ENCODE results near the gene GBF1. TPM values are rescaled to one million over a fixed set of nuclear protein-coding genes. Genes with fewer than 3 reads are reported as not detected.

Gene GBF1
- polyA plus RNA-seq, 1 donor from 2014 or later = 12.6 TPM

DNA sequence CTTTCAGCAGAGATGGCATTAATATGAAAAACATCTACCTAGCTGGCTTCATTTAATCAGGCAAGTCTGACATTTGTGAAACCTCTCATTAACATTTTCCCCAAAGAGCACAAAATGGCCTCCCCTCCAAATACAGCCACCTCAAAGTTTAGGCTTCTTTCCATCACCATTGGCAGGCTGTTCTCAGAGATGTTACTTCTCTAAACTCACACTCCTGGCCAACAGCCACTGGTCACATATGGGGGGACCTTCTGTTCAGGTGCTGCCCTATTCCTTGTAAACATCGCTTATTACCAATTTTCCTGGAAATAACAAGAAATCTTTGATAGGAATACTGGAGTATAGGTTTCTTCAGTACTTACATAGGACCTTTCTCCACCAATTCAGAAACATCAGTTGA, 69.5 kb downstream of the GBF1 start:
- no peaks in the 10 kb centered on the region for H3K27me3 Mint-ChIP-seq
- H3K9me3 Mint-ChIP-seq = no peaks in the 10 kb centered on the region
- H3K36me3 Mint-ChIP-seq = peaks cover 4% of the 10 kb centered on the region
- peaks cover 14 to 20% (median 18%) of the 10 kb centered on the region in 3 donors for H3K4me1 Mint-ChIP-seq
- no peak overlapping the region for H3K4me3 Mint-ChIP-seq
- H3K27ac Mint-ChIP-seq = no peak overlapping the region

DNA sequence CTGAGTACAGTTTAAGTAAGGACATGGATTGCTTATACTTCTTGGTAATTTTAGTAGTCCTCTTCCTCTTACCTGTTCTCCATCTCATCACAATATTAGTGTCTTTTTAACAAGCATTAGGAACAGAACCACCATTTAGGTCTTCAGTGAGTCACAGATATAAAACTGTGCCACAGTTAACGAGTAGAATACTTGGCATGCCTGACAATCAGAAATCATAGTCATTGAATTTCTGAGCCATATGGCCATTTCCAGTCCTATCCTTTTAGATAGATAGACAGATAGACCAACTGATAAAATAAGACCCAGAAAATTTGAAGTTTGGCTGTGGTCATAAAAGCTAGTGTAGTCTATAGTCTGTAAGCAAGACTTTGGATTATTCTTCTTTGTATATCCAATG, 71.1 kb downstream of the GBF1 start:
- H3K27me3 Mint-ChIP-seq = no peaks in the 10 kb centered on the region
- H3K4me1 Mint-ChIP-seq = peaks cover 17 to 22% (median 17%) of the 10 kb centered on the region in 3 donors
- no peaks in the 10 kb centered on the region for H3K9me3 Mint-ChIP-seq
- H3K36me3 Mint-ChIP-seq = peaks cover 4% of the 10 kb centered on the region
- peak overlapping the region in 1 of 3 donors; percentile 4 for H3K27ac Mint-ChIP-seq
- H3K4me3 Mint-ChIP-seq = no peak overlapping the region

DNA sequence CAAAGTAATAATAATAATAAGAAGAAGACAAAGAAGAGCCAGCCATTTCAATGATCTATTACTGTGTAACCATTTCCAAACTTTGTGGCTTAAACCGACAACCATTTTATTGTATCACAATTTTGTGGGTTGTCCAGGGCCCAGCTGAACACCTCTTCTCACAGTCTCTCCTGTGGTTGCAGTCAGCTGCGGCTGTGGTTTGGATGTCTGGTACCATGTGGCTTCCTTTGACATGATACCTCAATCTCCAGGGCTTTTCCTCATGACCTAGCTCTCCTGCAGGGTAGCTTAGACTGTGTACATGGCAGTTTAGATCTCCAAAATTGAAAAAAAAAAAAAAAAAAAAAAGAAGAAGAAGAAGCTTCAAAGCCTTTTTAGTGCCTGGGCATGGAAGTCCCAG, 77.6 kb downstream of the GBF1 start:
- no peaks in the 10 kb centered on the region for H3K36me3 Mint-ChIP-seq
- peak overlapping the region in 1 of 4 donors; percentile 3 for H3K4me3 Mint-ChIP-seq
- H3K4me1 Mint-ChIP-seq = peaks cover 15 to 30% (median 17%) of the 10 kb centered on the region in 3 donors
- no peak overlapping the region for H3K27ac Mint-ChIP-seq
- no peaks in the 10 kb centered on the region for H3K9me3 Mint-ChIP-seq
- no peaks in the 10 kb centered on the region for H3K27me3 Mint-ChIP-seq

DNA sequence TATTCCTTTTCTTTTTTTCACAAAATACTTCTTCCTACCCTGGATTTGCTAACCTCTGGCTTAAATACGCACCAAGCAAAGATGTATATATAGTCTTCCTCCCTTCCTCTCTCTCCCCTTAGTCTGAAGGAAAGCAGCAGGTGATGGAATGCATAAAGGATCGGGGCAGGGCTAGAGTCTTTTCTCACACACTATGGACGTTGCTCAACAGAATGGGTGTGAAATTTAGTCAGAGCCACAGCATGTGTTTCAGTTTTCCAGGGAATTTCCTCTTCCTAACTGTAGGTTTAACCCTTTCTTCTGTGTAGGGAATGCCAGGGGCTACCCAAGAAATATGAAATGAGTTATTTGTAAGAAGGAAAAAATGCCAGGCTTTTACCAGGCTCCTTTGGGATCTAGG, 78.7 kb downstream of the GBF1 start:
- Mint-ChIP-seq H3K27ac (no peak overlapping the region), H3K4me1 (peaks cover 15 to 36% (median 16%) of the 10 kb centered on the region in 3 donors), H3K4me3 (peak overlapping the region in 2 of 4 donors; percentile 0 to 17), H3K36me3 (peaks cover under 1% of the 10 kb centered on the region), H3K9me3 (no peaks in the 10 kb centered on the region), H3K27me3 (no peaks in the 10 kb centered on the region)

DNA sequence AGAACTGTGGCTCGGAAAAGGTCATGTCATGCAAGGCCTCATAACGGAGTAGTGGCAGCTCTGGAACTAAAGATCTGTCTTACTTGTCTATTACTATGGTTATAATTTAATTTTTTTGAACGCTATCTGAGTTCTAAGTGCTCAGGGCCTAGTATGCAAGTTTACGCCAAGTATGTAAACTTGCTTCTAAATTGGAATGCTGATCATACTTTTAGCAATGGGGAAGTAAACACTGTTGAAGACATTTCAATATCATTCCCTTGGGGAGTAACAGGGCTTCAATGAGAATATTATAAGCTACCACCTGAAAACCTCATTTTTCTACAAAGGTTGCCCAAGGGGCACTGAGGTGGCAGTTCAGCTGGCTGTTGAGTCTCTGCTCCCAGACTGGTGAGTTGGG, 80.7 kb downstream of the GBF1 start:
- H3K27me3 Mint-ChIP-seq = no peaks in the 10 kb centered on the region
- H3K9me3 Mint-ChIP-seq = no peaks in the 10 kb centered on the region
- H3K4me3 Mint-ChIP-seq = peak overlapping the region in 1 of 4 donors; percentile 29
- peaks cover 2% of the 10 kb centered on the region for H3K36me3 Mint-ChIP-seq
- H3K27ac Mint-ChIP-seq = no peak overlapping the region
- H3K4me1 Mint-ChIP-seq = peaks cover 11 to 25% (median 11%) of the 10 kb centered on the region in 3 donors

DNA sequence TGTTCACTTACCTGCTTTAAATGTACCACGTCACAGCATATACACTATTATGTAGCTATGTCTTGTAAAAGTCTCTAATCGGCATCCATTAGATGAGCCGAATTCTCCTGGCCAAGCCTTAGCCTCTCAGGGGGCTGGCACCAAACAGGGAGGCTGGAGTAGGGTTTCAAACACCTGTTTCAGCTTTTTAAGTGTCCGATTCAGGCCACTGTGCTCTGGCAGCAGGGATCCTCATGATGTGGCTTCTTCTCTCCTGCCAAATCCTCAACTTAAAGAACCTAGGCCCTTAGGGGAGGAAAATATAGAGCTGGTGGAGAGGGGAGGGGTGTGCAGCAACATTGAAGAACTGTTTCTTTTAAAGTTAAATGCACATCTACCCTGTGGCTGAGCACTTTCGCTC, 81.7 kb downstream of the GBF1 start:
- Mint-ChIP-seq H3K9me3 (no peaks in the 10 kb centered on the region), H3K4me3 (no peak overlapping the region), H3K4me1 (peaks cover 11 to 25% (median 11%) of the 10 kb centered on the region in 3 donors), H3K27ac (no peak overlapping the region), H3K36me3 (peaks cover 2% of the 10 kb centered on the region), H3K27me3 (no peaks in the 10 kb centered on the region)

DNA sequence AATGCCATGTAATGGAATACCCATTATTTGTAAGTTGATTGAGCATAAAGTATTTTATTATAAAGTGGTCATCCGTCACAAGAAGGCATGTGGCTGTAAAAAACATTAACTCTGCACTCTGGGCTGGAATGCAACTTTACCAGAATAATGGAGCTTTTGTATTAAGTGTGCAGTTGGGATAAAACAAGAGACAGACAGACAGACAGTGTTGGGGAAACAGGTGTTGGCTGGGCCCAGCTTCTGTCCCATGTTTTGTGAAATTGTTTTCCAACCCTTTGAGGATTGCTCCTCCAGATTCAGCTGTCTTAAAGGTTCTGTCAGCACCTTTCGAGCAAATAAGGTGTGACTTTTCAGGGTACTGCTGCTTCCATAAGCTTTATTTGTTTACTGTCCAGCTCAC, 82.3 kb downstream of the GBF1 start:
- H3K27me3 Mint-ChIP-seq = no peaks in the 10 kb centered on the region
- H3K4me3 Mint-ChIP-seq = no peak overlapping the region
- no peak overlapping the region for H3K27ac Mint-ChIP-seq
- H3K9me3 Mint-ChIP-seq = no peaks in the 10 kb centered on the region
- H3K4me1 Mint-ChIP-seq = peaks cover 9 to 21% (median 10%) of the 10 kb centered on the region in 3 donors
- H3K36me3 Mint-ChIP-seq = peaks cover 2% of the 10 kb centered on the region

DNA sequence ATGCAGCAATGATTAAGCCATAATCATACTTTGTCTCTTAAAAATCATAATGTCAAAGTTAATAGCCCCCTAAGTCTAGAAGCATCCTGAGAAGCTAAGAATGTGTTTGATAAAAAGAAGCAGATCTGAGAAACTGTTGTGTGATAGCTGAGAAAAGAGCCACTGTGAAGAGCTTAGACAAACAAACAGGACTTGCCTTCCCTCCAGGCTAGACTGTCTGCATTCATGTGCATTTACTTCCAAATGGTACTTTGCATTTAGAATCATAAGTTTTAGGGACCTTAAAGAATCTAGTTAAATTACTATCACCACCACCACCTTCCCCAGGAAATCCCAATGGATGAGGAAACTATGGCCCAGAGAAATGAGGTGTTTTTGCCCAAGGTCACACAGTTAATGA, 87.4 kb downstream of the GBF1 start:
- Mint-ChIP-seq H3K4me1 (peaks cover 0 to 7% (median 2%) of the 10 kb centered on the region in 3 donors), H3K27ac (no peak overlapping the region), H3K36me3 (peaks cover 6% of the 10 kb centered on the region), H3K4me3 (no peak overlapping the region), H3K27me3 (no peaks in the 10 kb centered on the region), H3K9me3 (no peaks in the 10 kb centered on the region)

DNA sequence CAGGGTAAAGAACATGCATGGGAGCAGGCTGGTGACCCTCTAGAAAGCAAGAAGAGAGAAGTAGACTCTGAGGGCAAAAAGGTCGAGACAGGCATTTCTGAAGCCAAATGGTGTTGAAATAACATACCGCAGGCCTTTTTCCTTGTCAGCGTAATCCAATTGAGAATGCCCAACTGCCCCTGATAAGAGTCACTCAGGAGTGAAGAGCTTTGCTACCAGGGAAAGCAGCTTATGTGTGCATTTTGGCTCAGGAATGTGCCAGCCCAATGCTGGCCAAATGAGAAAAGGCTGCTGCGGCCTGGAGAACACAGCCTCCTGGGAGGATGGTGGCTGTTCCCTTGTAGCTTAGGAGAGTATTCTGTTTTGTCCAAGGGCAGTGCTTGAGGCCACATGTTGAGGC, 88.8 kb downstream of the GBF1 start:
- Mint-ChIP-seq H3K27me3 (no peaks in the 10 kb centered on the region), H3K9me3 (no peaks in the 10 kb centered on the region), H3K27ac (no peak overlapping the region), H3K36me3 (peaks cover 4% of the 10 kb centered on the region), H3K4me1 (peaks cover 0 to 1% (median 0%) of the 10 kb centered on the region in 3 donors), H3K4me3 (no peak overlapping the region)

DNA sequence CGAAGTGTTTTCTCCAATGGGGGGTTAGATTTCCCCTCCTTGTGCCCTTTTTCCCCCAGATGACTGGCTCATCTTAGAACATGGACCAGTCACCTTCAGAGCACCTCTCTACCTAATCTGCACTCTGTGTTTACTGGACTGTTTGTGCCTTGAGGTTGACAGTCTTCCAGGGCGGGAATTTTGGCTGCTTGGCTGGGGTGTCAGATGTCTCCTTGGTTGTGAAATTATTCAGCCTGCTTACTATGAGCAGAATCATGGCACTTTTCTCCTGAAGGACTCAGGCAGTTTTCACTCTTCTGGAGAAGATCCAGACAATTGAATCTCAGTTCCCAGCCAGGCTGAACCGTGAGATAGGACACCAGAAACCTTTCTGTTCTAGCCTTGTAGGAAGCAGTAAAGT, 89.9 kb downstream of the GBF1 start:
- Mint-ChIP-seq H3K27me3 (no peaks in the 10 kb centered on the region), H3K27ac (no peak overlapping the region), H3K36me3 (peaks cover 3% of the 10 kb centered on the region), H3K4me3 (no peak overlapping the region), H3K4me1 (no peaks in the 10 kb centered on the region), H3K9me3 (no peaks in the 10 kb centered on the region)

DNA sequence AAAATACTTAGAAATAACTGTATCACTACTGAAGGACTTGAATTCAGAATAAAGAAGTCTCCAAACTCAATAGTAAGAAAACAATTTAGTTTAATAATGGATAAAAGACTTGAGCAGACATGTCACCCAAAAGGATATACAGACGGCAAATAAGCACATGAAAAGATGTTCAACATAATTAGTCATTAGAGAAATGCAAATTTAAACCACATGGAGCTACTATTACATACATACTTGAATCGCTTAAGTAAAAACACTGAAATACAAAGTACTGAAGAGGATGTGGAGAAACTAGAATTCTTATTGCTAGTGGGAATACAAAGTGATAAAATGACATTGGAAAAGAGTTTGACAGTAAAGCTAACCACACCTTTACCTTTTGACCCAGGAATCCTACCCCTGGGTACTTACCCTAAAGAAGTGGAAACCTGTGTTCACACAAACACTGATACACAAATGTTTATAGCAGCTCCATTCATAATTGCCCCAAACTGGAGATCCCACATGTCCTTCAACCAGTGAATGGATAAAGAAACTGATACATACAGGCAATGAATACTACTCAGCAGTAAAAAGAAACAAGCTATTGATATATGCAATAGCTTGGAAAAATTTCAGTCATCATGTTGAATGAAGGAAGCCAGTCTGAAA, 95.8 kb downstream of the GBF1 start:
- H3K9me3 Mint-ChIP-seq = no peaks in the 10 kb centered on the region
- no peak overlapping the region for H3K4me3 Mint-ChIP-seq
- H3K4me1 Mint-ChIP-seq = peaks cover 0 to 1% (median 0%) of the 10 kb centered on the region in 3 donors
- H3K27me3 Mint-ChIP-seq = no peaks in the 10 kb centered on the region
- H3K36me3 Mint-ChIP-seq = no peaks in the 10 kb centered on the region
- H3K27ac Mint-ChIP-seq = peak overlapping the region in 1 of 3 donors; percentile 46

DNA sequence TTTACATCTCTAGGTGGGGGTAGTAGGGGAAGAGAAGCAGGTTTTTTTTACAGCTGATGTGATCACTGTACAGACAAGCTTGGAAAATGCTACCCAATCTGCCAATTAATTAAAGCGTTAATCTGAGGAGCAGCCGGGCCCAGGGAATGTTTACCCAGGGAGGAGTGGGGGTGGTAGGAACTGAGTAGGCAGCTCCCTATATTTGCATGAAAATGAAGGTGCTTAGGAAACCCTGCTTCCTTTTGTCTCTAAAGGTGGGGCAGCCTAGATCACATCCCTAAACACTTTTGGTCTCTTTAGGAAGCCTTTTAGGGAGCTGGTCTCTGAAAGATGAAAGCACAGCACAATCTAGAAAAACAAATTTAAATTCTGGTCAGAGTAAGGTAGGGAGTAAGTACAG, 97.1 kb downstream of the GBF1 start:
- peak overlapping the region in 1 of 3 donors; percentile 57 for H3K27ac Mint-ChIP-seq
- H3K4me3 Mint-ChIP-seq = no peak overlapping the region
- no peaks in the 10 kb centered on the region for H3K36me3 Mint-ChIP-seq
- peaks cover 0 to 4% (median 0%) of the 10 kb centered on the region in 3 donors for H3K4me1 Mint-ChIP-seq
- H3K9me3 Mint-ChIP-seq = no peaks in the 10 kb centered on the region
- H3K27me3 Mint-ChIP-seq = no peaks in the 10 kb centered on the region

DNA sequence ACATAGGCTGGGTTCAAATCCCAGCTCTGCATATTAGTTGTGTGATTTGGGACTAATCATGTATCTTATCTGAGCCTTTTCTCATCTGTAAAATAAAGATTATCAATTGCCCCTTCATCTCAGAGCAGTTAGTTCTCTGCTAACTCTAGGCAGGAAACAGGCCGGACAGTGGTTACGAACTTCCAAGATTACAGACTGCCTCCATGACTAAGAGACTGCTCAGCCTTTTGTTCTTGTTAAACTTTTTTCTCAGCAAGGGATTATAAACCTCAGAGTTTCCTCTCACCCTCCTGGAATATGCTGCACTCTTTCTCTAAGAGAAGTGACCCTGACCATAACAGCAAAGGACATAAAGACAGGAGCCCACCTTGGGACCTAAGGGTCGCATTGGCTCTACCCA, 97.6 kb downstream of the GBF1 start:
- H3K27me3 Mint-ChIP-seq = no peaks in the 10 kb centered on the region
- no peaks in the 10 kb centered on the region for H3K36me3 Mint-ChIP-seq
- H3K4me1 Mint-ChIP-seq = peaks cover 0 to 4% (median 0%) of the 10 kb centered on the region in 3 donors
- H3K9me3 Mint-ChIP-seq = no peaks in the 10 kb centered on the region
- no peak overlapping the region for H3K4me3 Mint-ChIP-seq
- no peak overlapping the region for H3K27ac Mint-ChIP-seq

DNA sequence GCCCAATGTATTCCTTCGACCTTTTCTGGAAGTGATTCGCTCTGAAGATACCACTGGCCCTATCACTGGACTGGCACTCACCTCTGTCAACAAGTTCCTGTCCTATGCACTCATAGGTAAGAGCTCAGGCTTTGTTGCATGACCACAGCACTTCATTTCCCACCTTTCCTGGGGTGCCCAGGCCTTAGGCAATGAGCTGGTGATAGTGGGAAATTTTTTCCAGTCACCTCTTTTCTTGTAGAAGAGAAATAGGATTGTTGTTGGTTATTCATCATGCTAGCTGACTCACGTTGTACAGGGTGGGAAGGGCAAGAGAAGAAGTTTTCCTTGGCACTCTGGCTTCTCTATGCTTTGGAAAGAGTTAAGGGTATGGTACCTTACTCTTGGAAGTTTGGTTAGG, 98.7 kb downstream of the GBF1 start:
- Mint-ChIP-seq H3K36me3 (no peaks in the 10 kb centered on the region), H3K27ac (no peak overlapping the region), H3K4me1 (peaks cover 0 to 4% (median 4%) of the 10 kb centered on the region in 3 donors), H3K4me3 (no peak overlapping the region), H3K27me3 (no peaks in the 10 kb centered on the region), H3K9me3 (no peaks in the 10 kb centered on the region)

DNA sequence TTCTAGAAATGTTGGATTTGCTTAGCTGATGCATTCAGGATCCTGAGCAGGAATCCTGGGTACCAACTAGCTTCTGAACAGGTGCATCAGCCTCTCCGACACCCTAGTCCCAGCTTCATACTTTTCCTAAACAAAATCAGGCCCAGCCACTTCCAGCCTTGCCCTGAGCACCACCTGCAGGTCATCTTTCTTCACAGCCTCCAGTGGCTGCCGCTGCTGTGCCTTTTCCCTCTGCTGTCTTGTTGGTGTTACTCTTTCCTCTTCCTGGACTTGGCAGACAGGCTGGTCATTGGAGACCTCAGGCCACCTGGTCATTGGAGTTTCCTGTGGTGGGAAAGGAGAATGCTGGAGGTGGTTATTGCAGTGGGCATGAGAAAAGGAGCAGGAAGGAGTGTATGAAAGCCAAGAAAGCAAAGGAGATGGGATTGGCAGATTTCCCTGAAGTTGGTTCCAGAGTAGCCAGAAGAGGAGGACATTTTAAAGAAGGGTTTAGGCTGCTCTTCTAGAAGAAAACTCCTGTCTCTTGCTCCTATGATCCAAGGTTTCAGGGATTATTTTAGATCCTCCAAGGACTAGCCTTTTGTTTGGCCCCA, 102.0 kb downstream of the GBF1 start:
- Mint-ChIP-seq H3K4me3 (no peak overlapping the region), H3K27ac (no peak overlapping the region), H3K9me3 (no peaks in the 10 kb centered on the region)

More for the DNA sequence above, 102.0 kb downstream of the GBF1 start:
- Mint-ChIP-seq H3K36me3 (no peaks in the 10 kb centered on the region), H3K4me1 (peaks cover 0 to 7% (median 3%) of the 10 kb centered on the region in 3 donors), H3K27me3 (no peaks in the 10 kb centered on the region)

Data from IgD-negative memory B cell (primary cell).